Endothelial cell (in vitro differentiated cells): ENCODE measurements around the gene IRAK1. TPM values are rescaled to one million over a fixed set of nuclear protein-coding genes. Genes with fewer than 3 reads are reported as not detected.

Experiments
- DNase-seq: peaks from one replicate; pipeline ENCODE4 v3.0.0; 2021; ENCODE audit warnings: low spot score
- H3K27ac Mint-ChIP-seq: one replicate; pipeline ENCODE4 v1.8.0; 2021; ENCODE audit warnings: mixed read lengths, inconsistent platforms; ENCODE audit not compliant: unreplicated experiment
- H3K27me3 Mint-ChIP-seq: one replicate; pipeline ENCODE4 v1.8.0; 2021; ENCODE audit warnings: mild to moderate bottlenecking, moderate library complexity, mixed read lengths, inconsistent platforms; ENCODE audit not compliant: unreplicated experiment
- H3K36me3 Mint-ChIP-seq: one replicate; pipeline ENCODE4 v1.8.0; 2021; ENCODE audit warnings: mild to moderate bottlenecking, low read depth, mixed read lengths, inconsistent platforms; ENCODE audit not compliant: unreplicated experiment
- H3K4me1 Mint-ChIP-seq: one replicate; pipeline ENCODE4 v1.8.0; 2021; ENCODE audit warnings: mild to moderate bottlenecking, mixed read lengths, inconsistent platforms; ENCODE audit not compliant: unreplicated experiment
- H3K4me3 Mint-ChIP-seq: one replicate; pipeline ENCODE4 v1.8.0; 2021; ENCODE audit warnings: mild to moderate bottlenecking, mixed read lengths, inconsistent platforms; ENCODE audit not compliant: unreplicated experiment
- H3K9me3 Mint-ChIP-seq: one replicate; pipeline ENCODE4 v1.8.0; 2021; ENCODE audit warnings: mixed read lengths, inconsistent platforms; ENCODE audit not compliant: unreplicated experiment
- total RNA-seq: library from RNA; stranded (reverse); fragmentation: NEBNext Ultra II Directional; extraction: Animal tissue kit (Norgen Biotek cat#: 25700); gene quantifications from one replicate; pipeline ENCODE4 v1.2.1, GENCODE V29; 2021; ENCODE audit not compliant: unreplicated experiment
- TF ChIP-seq, protein P1 (sequence below): fragments of 200-600 bp; sonication (generic); IDR thresholded peaks from one replicate; pipeline ENCODE4 v1.5.0; 2021; ENCODE audit warnings: antibody characterized with exemption; ENCODE audit not compliant: unreplicated experiment

Gene IRAK1
- total RNA-seq, 1 donor from 2014 or later = 89.9 TPM

DNA sequence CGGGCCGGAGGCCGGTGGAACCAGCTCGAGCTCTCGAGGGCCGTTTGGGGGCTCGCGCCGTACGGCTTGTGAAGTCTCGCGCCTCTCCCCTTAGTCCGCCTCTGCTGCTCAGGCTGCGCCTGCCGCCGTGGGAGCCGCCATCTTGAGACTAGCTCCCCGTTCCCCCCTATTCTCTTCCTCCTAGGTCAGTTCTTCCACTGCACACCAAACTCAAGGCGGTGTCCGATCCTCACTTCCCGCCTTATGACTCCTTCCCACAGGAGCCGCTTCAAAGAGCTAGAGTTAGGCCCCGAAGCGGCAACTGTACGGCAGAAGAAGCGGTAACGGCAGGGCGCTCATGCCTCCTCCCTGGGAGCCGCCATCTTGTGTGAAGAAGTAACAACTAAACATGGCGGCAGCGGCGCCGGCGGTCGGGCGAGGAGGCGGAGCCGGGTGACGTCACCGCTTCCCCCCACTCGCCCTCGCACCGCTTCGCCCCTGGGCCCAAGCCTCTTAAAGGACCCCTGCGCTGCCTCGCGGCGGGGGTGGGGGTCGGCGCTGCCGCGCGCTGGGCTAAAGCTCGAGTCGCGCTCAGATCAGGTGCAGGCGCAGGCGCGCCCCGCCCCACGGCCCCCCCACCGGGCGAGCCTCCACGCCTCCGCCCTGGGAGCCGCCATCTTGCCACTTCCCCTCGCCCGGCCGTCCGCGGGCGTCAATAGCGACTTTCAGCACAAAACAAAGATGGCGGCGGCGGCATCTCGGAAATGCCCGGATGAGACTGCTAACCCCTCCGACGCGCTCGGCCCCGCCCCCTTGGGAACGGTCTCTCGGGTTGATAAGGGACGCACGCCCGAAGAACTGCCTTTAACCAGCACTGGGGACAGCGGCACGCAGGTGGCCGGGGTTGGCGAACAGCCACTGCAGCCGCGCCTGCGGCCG, 48.0 kb downstream of the IRAK1 start, which contains the start of gene HCFC1:
Gene HCFC1, minus strand, starts transcription at position 369 of the 918 bp plus-strand sequence. CDS start 978 bp downstream, outside the sequence.
- peak within 1 kb of the TSS; percentile 100 for H3K27ac Mint-ChIP-seq
- peak within 1 kb of the TSS; percentile 100 for H3K4me3 Mint-ChIP-seq
- DNase-seq = peak; percentile 77
- H3K9me3 Mint-ChIP-seq = no peaks in the 10 kb centered on the region
- peaks cover 25% of the 10 kb centered on the region for H3K4me1 Mint-ChIP-seq
- H3K27me3 Mint-ChIP-seq = peaks cover 12% of the 10 kb centered on the region
- TF ChIP-seq, protein P1, sequence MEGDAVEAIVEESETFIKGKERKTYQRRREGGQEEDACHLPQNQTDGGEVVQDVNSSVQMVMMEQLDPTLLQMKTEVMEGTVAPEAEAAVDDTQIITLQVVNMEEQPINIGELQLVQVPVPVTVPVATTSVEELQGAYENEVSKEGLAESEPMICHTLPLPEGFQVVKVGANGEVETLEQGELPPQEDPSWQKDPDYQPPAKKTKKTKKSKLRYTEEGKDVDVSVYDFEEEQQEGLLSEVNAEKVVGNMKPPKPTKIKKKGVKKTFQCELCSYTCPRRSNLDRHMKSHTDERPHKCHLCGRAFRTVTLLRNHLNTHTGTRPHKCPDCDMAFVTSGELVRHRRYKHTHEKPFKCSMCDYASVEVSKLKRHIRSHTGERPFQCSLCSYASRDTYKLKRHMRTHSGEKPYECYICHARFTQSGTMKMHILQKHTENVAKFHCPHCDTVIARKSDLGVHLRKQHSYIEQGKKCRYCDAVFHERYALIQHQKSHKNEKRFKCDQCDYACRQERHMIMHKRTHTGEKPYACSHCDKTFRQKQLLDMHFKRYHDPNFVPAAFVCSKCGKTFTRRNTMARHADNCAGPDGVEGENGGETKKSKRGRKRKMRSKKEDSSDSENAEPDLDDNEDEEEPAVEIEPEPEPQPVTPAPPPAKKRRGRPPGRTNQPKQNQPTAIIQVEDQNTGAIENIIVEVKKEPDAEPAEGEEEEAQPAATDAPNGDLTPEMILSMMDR = no peak
- H3K36me3 Mint-ChIP-seq = peaks cover 3% of the 10 kb centered on the region

DNA sequence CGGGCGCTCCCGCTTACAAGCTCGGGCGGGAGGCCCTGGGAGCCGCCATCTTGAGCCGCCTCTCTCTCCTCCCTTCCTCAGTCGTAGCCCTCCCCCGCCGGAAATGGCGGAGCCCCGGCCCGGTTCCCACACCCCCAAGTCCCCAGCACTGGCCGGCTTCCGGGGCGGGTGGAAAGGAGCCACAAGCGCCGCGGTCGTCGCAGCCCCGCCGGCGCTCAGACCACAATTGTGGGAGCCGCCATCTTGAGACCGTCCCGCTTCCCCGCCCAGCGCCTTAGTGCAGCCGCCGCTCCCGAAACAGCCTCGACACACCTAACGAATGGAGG, 48.6 kb downstream of the IRAK1 start:
- DNase-seq = peak; percentile 72
- peaks cover 3% of the 10 kb centered on the region for H3K36me3 Mint-ChIP-seq
- TF ChIP-seq, protein P1 = no peak
- H3K4me3 Mint-ChIP-seq = peak overlapping the region; percentile 100
- no peaks in the 10 kb centered on the region for H3K9me3 Mint-ChIP-seq
- H3K27me3 Mint-ChIP-seq = peaks cover 12% of the 10 kb centered on the region
- H3K27ac Mint-ChIP-seq = peak overlapping the region; percentile 100
- H3K4me1 Mint-ChIP-seq = peaks cover 25% of the 10 kb centered on the region

DNA sequence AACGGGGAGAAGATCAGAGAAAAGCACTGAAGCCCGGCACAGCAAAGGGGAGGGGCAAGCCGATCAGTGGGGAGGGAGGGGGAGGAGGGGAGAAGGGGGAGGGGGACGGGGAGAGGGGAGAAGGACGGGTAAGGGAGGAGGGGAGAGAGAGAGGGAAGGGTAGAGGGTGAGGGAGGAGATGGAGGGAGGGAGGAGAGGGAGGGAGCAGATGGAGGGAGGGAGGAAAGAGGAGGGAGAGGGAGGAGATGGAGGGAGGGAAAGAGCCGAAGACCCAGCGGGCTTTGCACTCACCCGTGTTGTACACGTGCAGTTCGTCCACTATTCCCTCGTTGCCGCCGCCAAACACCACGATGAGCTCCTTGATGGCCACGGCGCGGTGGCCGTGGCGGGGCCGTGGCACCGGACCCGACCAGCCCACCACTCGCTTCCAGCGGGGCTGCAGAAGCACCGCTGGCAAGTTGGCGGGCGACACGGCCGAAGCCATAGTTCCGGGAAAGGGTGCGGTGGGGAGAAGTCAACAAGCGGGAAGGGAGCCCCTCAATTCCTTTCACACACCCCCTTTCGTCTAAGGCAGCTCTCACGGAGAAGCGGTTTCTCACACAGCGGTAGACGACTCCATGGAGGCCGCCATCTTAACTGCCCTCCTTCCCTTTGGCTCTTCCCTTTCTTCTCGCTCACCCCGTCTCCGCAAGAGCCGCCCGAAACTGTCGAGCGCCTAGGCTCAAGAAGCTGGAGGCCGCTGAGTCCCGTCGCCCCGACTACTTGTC, 49.2 kb downstream of the IRAK1 start:
- Mint-ChIP-seq H3K9me3 (no peaks in the 10 kb centered on the region), H3K4me1 (peaks cover 25% of the 10 kb centered on the region), H3K27ac (peak overlapping the region; percentile 94), H3K27me3 (peaks cover 12% of the 10 kb centered on the region), H3K4me3 (peak overlapping the region; percentile 97), H3K36me3 (peaks cover 3% of the 10 kb centered on the region)
- TF ChIP-seq, protein P1 = no peak
- DNase-seq = no peak

DNA sequence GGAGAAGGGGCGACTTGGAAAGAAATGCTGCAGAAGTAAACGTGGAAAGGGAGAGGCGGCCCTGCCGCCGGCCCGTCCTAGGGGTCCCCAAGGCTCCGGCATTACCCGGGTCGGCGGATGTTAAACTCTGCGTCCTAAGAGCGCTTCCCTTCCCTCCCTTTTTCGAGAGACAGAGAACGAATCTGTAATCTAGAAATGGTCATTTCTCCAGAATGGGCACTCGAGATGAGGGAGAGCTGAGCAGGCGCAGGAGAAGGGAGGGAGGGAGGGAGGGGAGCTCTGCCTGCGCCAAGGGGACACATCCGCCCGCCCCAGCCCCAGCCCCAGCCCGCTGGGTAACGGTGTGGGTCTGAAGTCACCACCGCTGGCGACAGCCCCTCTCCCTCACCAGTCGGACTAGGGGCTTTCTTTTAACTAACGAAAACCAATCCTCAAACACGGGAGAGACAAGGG, 49.8 kb downstream of the IRAK1 start:
- DNase-seq = no peak
- Mint-ChIP-seq H3K4me3 (peak overlapping the region; percentile 97), H3K36me3 (peaks cover 3% of the 10 kb centered on the region), H3K27ac (no peak overlapping the region), H3K4me1 (peaks cover 25% of the 10 kb centered on the region), H3K9me3 (no peaks in the 10 kb centered on the region), H3K27me3 (peaks cover 12% of the 10 kb centered on the region)
- TF ChIP-seq, protein P1 = no peak
